Endothelial cell of coronary artery (primary cell): ENCODE data around the gene VARS2. TPM values are rescaled to one million over a fixed set of nuclear protein-coding genes. Genes with fewer than 3 reads are reported as not detected.

Experiments
- total RNA-seq: library from RNA; depleted of rRNA; stranded (reverse); fragments of >200 nt; gene quantifications from 2 replicates; pipeline ENCODE4 v1.2.3, GENCODE V29; 2014

Gene VARS2
- 15.1 and 17.4 TPM in 2 replicates for total RNA-seq

DNA sequence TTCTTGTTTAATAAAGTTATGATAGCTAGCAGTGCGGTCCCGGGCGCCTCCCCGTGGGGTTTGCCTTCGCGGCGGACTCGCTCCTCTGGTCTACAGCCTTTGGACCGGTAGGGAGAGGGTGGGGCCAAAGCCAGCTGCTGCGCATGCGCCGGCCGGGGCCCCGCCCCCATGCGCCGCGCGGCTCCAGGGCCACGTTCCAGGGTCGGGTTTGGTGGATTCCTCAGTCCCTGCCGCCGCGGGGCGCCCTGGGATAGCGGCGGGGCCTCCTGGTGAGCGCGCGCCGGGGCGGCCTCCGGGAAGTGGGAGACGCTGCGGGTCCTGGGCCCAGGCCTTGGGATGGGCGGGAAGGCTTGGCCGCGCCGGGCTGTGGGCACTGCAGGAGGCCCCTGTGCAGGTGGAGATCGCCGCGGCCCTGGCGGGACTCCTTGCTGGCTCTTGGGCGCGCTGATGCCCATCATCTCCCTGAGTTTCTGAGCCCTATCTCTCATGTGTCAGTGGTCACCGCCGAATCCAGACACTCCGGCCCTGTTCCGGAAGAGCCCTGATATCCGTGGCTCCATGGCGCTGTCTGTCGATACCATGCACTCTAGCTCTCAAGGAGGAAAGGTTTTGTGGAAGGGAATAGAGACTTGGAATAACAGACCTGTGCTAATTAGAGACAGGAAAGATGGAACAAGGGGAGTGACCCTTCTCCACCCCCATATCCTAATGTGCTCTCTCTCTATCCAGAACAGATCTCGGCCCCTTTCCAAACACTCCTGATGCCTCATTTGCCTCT lies at the start of gene VARS2:
TSS of gene VARS2 (plus strand) at position 163 of the 778 bp plus-strand sequence. CDS start at position 762, 599 bp downstream.

DNA sequence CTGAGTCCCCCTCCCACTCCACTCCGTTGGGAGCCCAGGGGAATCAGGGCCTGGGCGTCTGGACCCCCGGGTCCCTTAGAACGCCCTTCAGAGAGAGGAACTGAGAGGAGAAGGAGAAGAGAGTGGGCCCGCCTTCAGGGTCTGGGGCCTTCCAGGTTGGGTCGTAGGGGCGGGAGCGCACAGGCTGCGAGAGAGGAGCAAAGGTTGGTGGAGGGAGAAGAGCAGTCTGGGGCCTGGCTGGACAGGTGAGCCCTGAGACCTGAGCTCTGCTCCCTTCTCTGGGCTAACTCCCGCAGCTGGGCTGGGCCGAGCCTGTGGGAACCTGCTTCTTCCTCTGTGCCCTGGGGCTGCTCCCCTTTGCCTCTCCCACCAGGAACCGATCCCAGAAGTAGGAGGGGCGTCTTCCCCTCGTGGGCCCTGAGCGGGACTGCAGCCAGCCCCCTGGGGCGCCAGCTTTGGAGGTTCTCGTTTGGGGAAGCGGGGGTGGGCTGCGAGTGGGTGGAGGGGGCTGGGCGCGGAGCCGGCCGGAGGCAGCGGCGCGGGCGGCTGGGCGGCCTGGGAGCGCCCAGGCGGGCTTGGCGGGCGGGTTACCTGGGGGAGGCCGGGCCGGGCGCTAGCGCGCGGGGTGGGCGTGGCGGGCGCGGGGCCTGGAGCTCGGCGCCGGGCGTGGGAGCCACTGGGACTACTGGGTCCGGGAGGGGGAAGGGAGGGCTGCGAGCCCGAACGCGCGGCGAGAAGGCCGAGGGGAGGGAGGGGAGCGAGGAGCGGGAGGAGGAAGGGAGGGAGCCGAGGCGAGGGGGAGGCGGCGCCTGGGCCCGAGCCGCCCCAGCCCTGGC lies 30.1 kb upstream of the VARS2 start, which contains the start of gene DDR1:
TSS of gene DDR1 (plus strand) at position 835 of the 836 bp plus-strand sequence. CDS start 4,211 bp downstream, outside the sequence.

GRCh38 chr6:30907758-30908591 lies 6.1 kb upstream of the VARS2 start, which contains the start of gene GTF2H4:
Gene GTF2H4, plus strand, starts transcription at chr6:30908207.

GRCh38 chr6:30931969-30932645 lies 18.1 kb downstream of the VARS2 start, which contains the start of gene SFTA2:
Gene SFTA2, minus strand, starts transcription at chr6:30932170. Its CDS starts 74 bp downstream, at chr6:30932096.

GRCh38 chr6:30940361-30940986 lies 26.4 kb downstream of the VARS2 start, which contains the start of gene MUCL3:
Gene MUCL3, plus strand, starts transcription at chr6:30940973. Its CDS starts 27 bp downstream, at chr6:30941000.

Other genes with a start within 250 kb of the VARS2 start
- 36.8 and 41.7 TPM in 2 replicates for gene DHX16, start 241.2 kb upstream of the VARS2 start, total RNA-seq
- 55.8 and 62.1 TPM in 2 replicates for gene PPP1R18, start 227.6 kb upstream of the VARS2 start, total RNA-seq
- 1.4 TPM in 2 replicates for gene NRM, start 223.3 kb upstream of the VARS2 start, total RNA-seq
- 6.3 and 7.2 TPM in 2 replicates for gene MDC1, start 197.0 kb upstream of the VARS2 start, total RNA-seq
- gene TUBB, start 193.9 kb upstream of the VARS2 start, total RNA-seq: 474 and 495 TPM in 2 replicates
- gene FLOT1, start 171.6 kb upstream of the VARS2 start, total RNA-seq: 48.8 and 110 TPM in 2 replicates
- gene IER3, start 169.7 kb upstream of the VARS2 start, total RNA-seq: 76.0 and 82.1 TPM in 2 replicates
- gene DDR1, start 29.7 kb upstream of the VARS2 start, total RNA-seq: 5.6 and 12.7 TPM in 2 replicates
- gene GTF2H4, start 6.0 kb upstream of the VARS2 start, total RNA-seq: 12.6 and 17.6 TPM in 2 replicates
- gene SFTA2, start 17.9 kb downstream of the VARS2 start, total RNA-seq: not detected in 2 replicates
- not detected in 2 replicates for gene MUCL3, start 26.7 kb downstream of the VARS2 start, total RNA-seq
- gene MUC21, start 69.5 kb downstream of the VARS2 start, total RNA-seq: not detected in 2 replicates
- not detected in 2 replicates for gene MUC22, start 96.2 kb downstream of the VARS2 start, total RNA-seq
- gene C6orf15, start 198.3 kb downstream of the VARS2 start, total RNA-seq: not detected in 2 replicates
- 4.8 and 11.9 TPM in 2 replicates for gene PSORS1C1, start 200.6 kb downstream of the VARS2 start, total RNA-seq
- under 0.01 TPM in 1 of 2 replicates, not detected in the other for gene CDSN, start 206.2 kb downstream of the VARS2 start, total RNA-seq
- not detected in 2 replicates for gene PSORS1C2, start 224.8 kb downstream of the VARS2 start, total RNA-seq
- 14.2 and 18.2 TPM in 2 replicates for gene CCHCR1, start 243.6 kb downstream of the VARS2 start, total RNA-seq
- gene TCF19, start 244.4 kb downstream of the VARS2 start, total RNA-seq: 9.7 and 17.5 TPM in 2 replicates